Neuronal stem cell (in vitro differentiated cells): ENCODE results near the gene NOP14.

ENCODE experiments used
- DNase-seq: peaks from one replicate; pipeline ENCODE4 v3.0.0-alpha.2; 2013; ENCODE audit warnings: low spot score
- H2AFZ ChIP-seq: one replicate; pipeline ENCODE4 v1.6.1; 2013; ENCODE audit warnings: mild to moderate bottlenecking, low read length, inconsistent platforms
- H2AK5ac ChIP-seq: 2 replicates; pipeline ENCODE4 v1.6.1; 2013; ENCODE audit warnings: low read depth, mild to moderate bottlenecking, inconsistent platforms, low read length, moderate library complexity, mixed read lengths
- H2BK120ac ChIP-seq: 2 replicates; pipeline ENCODE4 v1.6.1; 2013; ENCODE audit warnings: low read depth, mild to moderate bottlenecking, inconsistent platforms, low read length, moderate library complexity, mixed read lengths
- H2BK12ac ChIP-seq: one replicate; pipeline ENCODE4 v1.6.1; 2013; ENCODE audit warnings: low read length, inconsistent platforms
- H2BK15ac ChIP-seq: 2 replicates; pipeline ENCODE4 v1.6.1; 2013; ENCODE audit warnings: mild to moderate bottlenecking, low read length, inconsistent platforms, mixed read lengths
- H2BK5ac ChIP-seq: one replicate; pipeline ENCODE4 v1.6.1; 2013; ENCODE audit warnings: inconsistent platforms, mild to moderate bottlenecking, low read length, moderate library complexity
- H3K14ac ChIP-seq: one replicate; pipeline ENCODE4 v1.6.1; 2013; ENCODE audit warnings: low read length, inconsistent platforms
- H3K18ac ChIP-seq: 2 replicates; pipeline ENCODE4 v1.6.1; 2013; ENCODE audit warnings: low read length, inconsistent platforms
- H3K23ac ChIP-seq: 2 replicates; pipeline ENCODE4 v1.6.1; 2013; ENCODE audit warnings: low read depth, mild to moderate bottlenecking, mixed read lengths, low read length, inconsistent platforms; ENCODE audit not compliant: poor library complexity
- H3K27ac ChIP-seq: replicated peaks from 3 replicates; pipeline ENCODE4 v1.5.1; 2013; ENCODE audit warnings: low read length, inconsistent platforms
- H3K27me3 ChIP-seq, 3 experiments: 2 replicates each; pipeline ENCODE4 v1.6.1; 2013; ENCODE audit warnings: low read length in 3 of 3, mild to moderate bottlenecking in 2 of 3, inconsistent platforms in 1 of 3, low read depth in 1 of 3, mixed read lengths in 1 of 3, moderate library complexity in 1 of 3; ENCODE audit not compliant: control insufficient read depth in 3 of 3, insufficient read depth in 3 of 3
- H3K36me3 ChIP-seq, 2 donors: replicated peaks in 1 of 2; 2 replicates each; pipeline ENCODE4 v1.6.1; 2013; ENCODE audit warnings: low read length in 2 of 2; ENCODE audit not compliant: control insufficient read depth in 2 of 2, insufficient read depth in 2 of 2
- H3K4ac ChIP-seq: 2 replicates; pipeline ENCODE4 v1.6.1; 2013; ENCODE audit warnings: inconsistent platforms, mild to moderate bottlenecking, low read length, moderate library complexity
- H3K4me1 ChIP-seq, 2 donors: 1 replicate in 1 of 2; 2 replicates in 1 of 2; pipeline ENCODE4 v1.6.1; 2013; ENCODE audit warnings: low read length in 2 of 2, low read depth in 1 of 2; ENCODE audit not compliant: control insufficient read depth in 2 of 2, insufficient read depth in 1 of 2
- H3K4me2 ChIP-seq: one replicate; pipeline ENCODE4 v1.6.1; 2013; ENCODE audit warnings: mild to moderate bottlenecking, low read length, inconsistent platforms; ENCODE audit not compliant: insufficient read depth, poor library complexity, severe bottlenecking
- H3K4me3 ChIP-seq, 2 donors: 2 replicates each; pipeline ENCODE4 v1.5.1; 2013; ENCODE audit warnings: low read length in 2 of 2, mild to moderate bottlenecking in 2 of 2, inconsistent platforms in 1 of 2, moderate library complexity in 1 of 2
- H3K79me1 ChIP-seq: one replicate; pipeline ENCODE4 v1.6.1; 2013; ENCODE audit warnings: low read depth, mild to moderate bottlenecking, inconsistent platforms, low read length, moderate library complexity
- H3K9ac ChIP-seq: one replicate; pipeline ENCODE4 v1.6.1; 2013; ENCODE audit warnings: mild to moderate bottlenecking, low read depth, low read length, inconsistent platforms; ENCODE audit not compliant: poor library complexity
- H3K9me3 ChIP-seq, 2 donors: replicated peaks in 1 of 2; 2 replicates each; pipeline versions ENCODE3 to v1.6.1; 2013; ENCODE audit warnings: low read length in 2 of 2, mild to moderate bottlenecking in 2 of 2, inconsistent platforms in 1 of 2, low read depth in 1 of 2, mixed read lengths in 1 of 2, moderate library complexity in 1 of 2; ENCODE audit not compliant: control insufficient read depth in 2 of 2, insufficient read depth in 1 of 2
- H4K8ac ChIP-seq: one replicate; pipeline ENCODE4 v1.6.1; 2013; ENCODE audit warnings: low read depth, mild to moderate bottlenecking, inconsistent platforms, low read length, moderate library complexity
- H4K91ac ChIP-seq: one replicate; pipeline ENCODE4 v1.6.1; 2013; ENCODE audit warnings: low read length, low read depth, mild to moderate bottlenecking, inconsistent platforms; ENCODE audit not compliant: poor library complexity
- WGBS, 2 donors: extraction: QIAGEN DNeasy Blood & Tissue Kit; methylation state at CpG; one replicate each; pipeline ENCODE4 v1.1.7; 2013; ENCODE audit warnings: missing lambda C conversion rate in 2 of 2, mixed read lengths in 1 of 2; ENCODE audit not compliant: insufficient read length in 2 of 2, insufficient replicate concordance in 1 of 2; ENCODE audit errors: extremely low coverage in 2 of 2; 5-methylcytosine and 5-hydroxymethylcytosine counted together

NOP14 gene

GRCh38 chr4:2944091-2944482 lies 19.1 kb downstream of the NOP14 start:
- no CpG with 5 or more reads among the region's 11 CpGs for WGBS, 2 donors
- no peak overlapping the region for H3K4me2 ChIP-seq
- H2AK5ac ChIP-seq, result no peak overlapping the region
- no peak overlapping the region for H4K91ac ChIP-seq
- peaks cover 11% of the 10 kb centered on the region for H3K79me1 ChIP-seq
- H3K18ac ChIP-seq, result no peak overlapping the region
- peaks cover 0 to 3% of the 10 kb centered on the region in 2 donors for H3K9me3 ChIP-seq
- no peak for DNase-seq
- H3K27me3 ChIP-seq, result no peaks in the 10 kb centered on the region
- no peak overlapping the region for H3K9ac ChIP-seq
- no peak overlapping the region for H3K23ac ChIP-seq
- no peaks in the 10 kb centered on the region for H3K4me1 ChIP-seq
- H3K14ac ChIP-seq, result no peak overlapping the region
- H2BK12ac ChIP-seq, result no peak overlapping the region
- H3K4me3 ChIP-seq, result no peak overlapping the region
- no peak overlapping the region for H2BK120ac ChIP-seq
- no peak overlapping the region for H2BK5ac ChIP-seq
- H4K8ac ChIP-seq, result no peak overlapping the region
- H3K4ac ChIP-seq, result no peak overlapping the region
- no peak overlapping the region for H3K27ac ChIP-seq
- H2AFZ ChIP-seq, result no peak overlapping the region
- H2BK15ac ChIP-seq, result no peak overlapping the region
- peaks cover 82 to 96% of the 10 kb centered on the region in 2 donors for H3K36me3 ChIP-seq

- Histone ChIP-seq H3K23ac (peak overlapping the region; percentile 34), H2AFZ (no peak overlapping the region), H2BK15ac (peak overlapping the region; percentile 39), H4K91ac (no peak overlapping the region), H3K4ac (no peak overlapping the region), H2BK120ac (no peak overlapping the region), H3K4me2 (no peak overlapping the region), H4K8ac (no peak overlapping the region), H2BK12ac (no peak overlapping the region), H3K14ac (no peak overlapping the region), H3K27ac (no peak overlapping the region), H3K79me1 (peaks cover 11% of the 10 kb centered on the region), H3K4me1 (no peaks in the 10 kb centered on the region), H2AK5ac (no peak overlapping the region), H3K9ac (peak overlapping the region; percentile 63), H2BK5ac (no peak overlapping the region), H3K36me3 (peaks cover 83 to 96% of the 10 kb centered on the region in 2 donors), H3K9me3 (peaks cover 0 to 3% of the 10 kb centered on the region in 2 donors), H3K4me3 (no peak overlapping the region), H3K27me3 (no peaks in the 10 kb centered on the region), H3K18ac (no peak overlapping the region)
- no CpG with 5 or more reads among the region's 20 CpGs for WGBS, 2 donors
- no peak for DNase-seq
Measured at GRCh38 chr4:2943364-2944090, 19.7 kb downstream of the NOP14 start.

DNA sequence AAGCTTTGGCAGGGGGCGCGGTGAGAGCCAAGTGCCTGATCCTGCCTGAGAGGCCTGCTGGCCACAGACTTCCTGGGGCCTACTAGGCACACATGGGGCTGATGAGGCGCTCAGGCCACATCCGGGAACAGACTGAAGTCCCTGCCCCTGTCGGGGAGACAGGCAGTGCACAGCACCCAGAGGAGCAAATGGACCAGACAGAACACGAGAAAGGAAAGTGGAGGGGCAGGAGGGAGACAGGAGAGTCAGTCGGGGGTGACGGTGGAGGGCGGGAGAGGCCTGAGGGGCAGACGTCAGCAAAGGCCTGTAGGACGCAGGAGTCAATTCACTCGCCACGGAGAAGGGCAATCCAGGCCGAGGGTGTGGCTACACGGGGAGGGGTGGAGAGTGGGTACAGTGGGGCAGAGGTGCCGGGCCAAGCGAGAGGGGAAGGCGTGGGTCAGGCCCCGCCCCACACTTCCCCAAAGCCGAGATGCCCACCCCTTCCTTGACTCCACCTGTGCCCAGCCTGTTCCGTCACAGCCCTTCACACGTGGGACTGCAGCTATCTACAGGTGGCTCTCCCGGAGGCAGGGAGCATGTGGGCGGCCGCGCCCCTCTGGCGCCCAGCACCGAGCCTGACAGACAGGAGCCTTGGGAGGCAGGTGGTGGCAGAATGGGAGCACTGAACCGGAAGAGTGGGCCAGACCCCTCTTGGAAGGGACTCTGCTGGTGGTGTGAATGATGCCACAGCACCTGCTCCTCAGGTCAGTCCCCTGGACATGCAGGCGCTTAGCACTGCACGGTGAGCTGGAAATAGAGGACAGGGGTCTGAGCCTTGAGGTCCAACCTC lies 20.5 kb downstream of the NOP14 start:
- H3K9me3 ChIP-seq, result peaks cover 0 to 3% of the 10 kb centered on the region in 2 donors
- H3K27ac ChIP-seq, result no peak overlapping the region
- peak overlapping the region; percentile 34 for H3K23ac ChIP-seq
- no peaks in the 10 kb centered on the region for H3K27me3 ChIP-seq
- H3K14ac ChIP-seq, result no peak overlapping the region
- no peak overlapping the region for H4K91ac ChIP-seq
- WGBS, 2 donors, result no CpG with 5 or more reads among the region's 31 CpGs
- peak overlapping the region; percentile 70 for H3K9ac ChIP-seq
- H3K79me1 ChIP-seq, result peaks cover 11% of the 10 kb centered on the region
- no peak overlapping the region for H2AK5ac ChIP-seq
- no peak overlapping the region for H2AFZ ChIP-seq
- no peak overlapping the region for H3K4me3 ChIP-seq
- H2BK15ac ChIP-seq, result peak overlapping the region; percentile 39
- no peak overlapping the region for H3K18ac ChIP-seq
- H2BK120ac ChIP-seq, result no peak overlapping the region
- no peak overlapping the region for H3K4ac ChIP-seq
- no peaks in the 10 kb centered on the region for H3K4me1 ChIP-seq
- DNase-seq, result no peak
- no peak overlapping the region for H4K8ac ChIP-seq
- H2BK5ac ChIP-seq, result peak overlapping the region; percentile 39
- H3K4me2 ChIP-seq, result no peak overlapping the region
- H2BK12ac ChIP-seq, result no peak overlapping the region
- H3K36me3 ChIP-seq, result peaks cover 82 to 96% of the 10 kb centered on the region in 2 donors

GRCh38 chr4:2942037-2942531 lies 21.1 kb downstream of the NOP14 start:
- H3K27me3 ChIP-seq, result no peaks in the 10 kb centered on the region
- H3K36me3 ChIP-seq, result peaks cover 82 to 96% of the 10 kb centered on the region in 2 donors
- WGBS, 2 donors, result no CpG with 5 or more reads among the region's 21 CpGs

More at GRCh38 chr4:2942037-2942531, 21.1 kb downstream of the NOP14 start:
- Histone ChIP-seq H4K91ac (no peak overlapping the region), H3K4ac (no peak overlapping the region), H2BK12ac (peak overlapping the region; percentile 16), H3K4me3 (no peak overlapping the region), H2AK5ac (no peak overlapping the region), H3K9ac (peak overlapping the region; percentile 70), H3K23ac (no peak overlapping the region), H3K4me2 (no peak overlapping the region), H2BK5ac (no peak overlapping the region), H3K18ac (no peak overlapping the region), H3K14ac (no peak overlapping the region), H2AFZ (no peak overlapping the region), H4K8ac (no peak overlapping the region), H2BK120ac (no peak overlapping the region), H2BK15ac (no peak overlapping the region), H3K27ac (no peak overlapping the region), H3K4me1 (no peaks in the 10 kb centered on the region), H3K9me3 (peaks cover 0 to 2% of the 10 kb centered on the region in 2 donors), H3K79me1 (peaks cover 8% of the 10 kb centered on the region)
- DNase-seq, result no peak
